Stimulated activated CD4-positive, alpha-beta T cell treated with anti-CD3 and anti-CD28 coated beads, Interleukin-1b, Interleukin-23, amount 100 ng/mL, for 4 hours (primary cell): ENCODE data around the gene SNRK.

Source experiments
- DNase-seq, 2 donors: peaks; one replicate each; pipeline ENCODE4 v3.0.0-alpha.2; 2020; ENCODE audit warnings: low read depth in 2 of 2

Gene SNRK, protein sequence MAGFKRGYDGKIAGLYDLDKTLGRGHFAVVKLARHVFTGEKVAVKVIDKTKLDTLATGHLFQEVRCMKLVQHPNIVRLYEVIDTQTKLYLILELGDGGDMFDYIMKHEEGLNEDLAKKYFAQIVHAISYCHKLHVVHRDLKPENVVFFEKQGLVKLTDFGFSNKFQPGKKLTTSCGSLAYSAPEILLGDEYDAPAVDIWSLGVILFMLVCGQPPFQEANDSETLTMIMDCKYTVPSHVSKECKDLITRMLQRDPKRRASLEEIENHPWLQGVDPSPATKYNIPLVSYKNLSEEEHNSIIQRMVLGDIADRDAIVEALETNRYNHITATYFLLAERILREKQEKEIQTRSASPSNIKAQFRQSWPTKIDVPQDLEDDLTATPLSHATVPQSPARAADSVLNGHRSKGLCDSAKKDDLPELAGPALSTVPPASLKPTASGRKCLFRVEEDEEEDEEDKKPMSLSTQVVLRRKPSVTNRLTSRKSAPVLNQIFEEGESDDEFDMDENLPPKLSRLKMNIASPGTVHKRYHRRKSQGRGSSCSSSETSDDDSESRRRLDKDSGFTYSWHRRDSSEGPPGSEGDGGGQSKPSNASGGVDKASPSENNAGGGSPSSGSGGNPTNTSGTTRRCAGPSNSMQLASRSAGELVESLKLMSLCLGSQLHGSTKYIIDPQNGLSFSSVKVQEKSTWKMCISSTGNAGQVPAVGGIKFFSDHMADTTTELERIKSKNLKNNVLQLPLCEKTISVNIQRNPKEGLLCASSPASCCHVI

GRCh38 chr3:43286115-43286840, at the start of gene SNRK:
Gene SNRK (plus strand): TSS chr3:43286540. CDS start chr3:43303204, 16,664 bp downstream.
- DNase-seq, result peak; percentile 95

GRCh38 chr3:43238801-43239200, 47.5 kb upstream of the SNRK start:
- no peak for DNase-seq

- no peak for DNase-seq
These were observed 46.6 kb upstream of the SNRK start for GRCh38 chr3:43239755-43240154.

GRCh38 chr3:43243590-43244587, 42.5 kb upstream of the SNRK start:
- DNase-seq, result no peak

GRCh38 chr3:43244694-43245093, 41.6 kb upstream of the SNRK start:
- DNase-seq, result no peak

DNA sequence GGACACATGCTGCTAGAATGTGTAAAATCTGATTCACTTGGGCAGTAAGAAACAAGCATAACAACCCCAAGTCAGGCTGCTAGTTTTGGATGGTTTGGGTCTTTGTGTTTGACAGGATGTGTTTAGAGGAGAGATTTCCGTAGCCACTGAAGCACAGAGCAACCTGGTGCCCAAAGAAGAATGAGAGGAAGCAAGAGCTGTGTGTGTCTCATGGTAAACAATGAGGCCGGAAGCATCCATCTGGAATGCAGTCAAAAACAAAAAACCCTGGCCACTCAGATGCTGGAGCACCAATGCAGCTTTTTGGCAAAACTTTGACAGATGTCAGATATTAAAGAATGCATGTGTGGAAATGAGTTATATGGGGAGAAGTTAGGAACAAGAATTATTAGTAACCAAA, 39.4 kb upstream of the SNRK start:
- no peak for DNase-seq

GRCh38 chr3:43247561-43248184, 38.7 kb upstream of the SNRK start:
- no peak for DNase-seq

DNA sequence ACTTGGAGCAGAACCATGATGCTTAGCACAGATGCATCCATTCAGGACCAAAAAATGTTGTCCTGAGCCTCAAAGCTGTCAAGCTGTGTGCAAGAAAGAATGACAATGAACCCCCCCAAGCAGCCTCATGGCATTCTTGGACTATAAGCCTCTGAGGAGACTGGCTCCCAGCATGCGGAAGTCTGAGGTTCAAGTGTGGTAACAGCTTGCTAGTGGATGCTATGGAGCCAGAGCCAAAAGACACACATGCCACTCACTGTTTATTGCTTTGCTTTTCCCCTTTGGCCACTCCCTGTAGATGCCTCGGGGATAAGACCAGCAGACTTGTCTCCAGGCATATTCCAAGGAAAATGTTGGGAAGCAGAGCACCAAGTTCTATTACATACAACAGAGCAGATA, 38.2 kb upstream of the SNRK start:
- DNase-seq, result no peak

GRCh38 chr3:43248973-43249372, 37.4 kb upstream of the SNRK start:
- no peak for DNase-seq

DNA sequence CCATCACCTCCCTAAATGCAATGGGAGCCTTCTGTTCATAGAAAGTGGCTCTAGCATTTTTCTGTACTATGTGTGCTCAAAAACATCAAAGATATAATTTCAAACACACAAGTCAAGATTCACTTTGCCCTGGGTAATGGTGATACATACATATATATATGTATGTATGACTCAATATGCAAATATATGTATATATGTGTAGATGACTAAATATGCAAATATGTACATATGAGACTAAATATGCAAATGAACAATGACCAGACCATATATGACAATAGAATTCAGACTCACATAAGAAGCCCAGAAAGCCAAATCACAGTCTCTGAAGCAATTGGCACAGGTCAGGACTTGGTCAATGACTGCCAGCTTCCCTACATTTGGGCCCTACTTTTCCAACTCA, 36.9 kb upstream of the SNRK start:
- no peak for DNase-seq

DNA sequence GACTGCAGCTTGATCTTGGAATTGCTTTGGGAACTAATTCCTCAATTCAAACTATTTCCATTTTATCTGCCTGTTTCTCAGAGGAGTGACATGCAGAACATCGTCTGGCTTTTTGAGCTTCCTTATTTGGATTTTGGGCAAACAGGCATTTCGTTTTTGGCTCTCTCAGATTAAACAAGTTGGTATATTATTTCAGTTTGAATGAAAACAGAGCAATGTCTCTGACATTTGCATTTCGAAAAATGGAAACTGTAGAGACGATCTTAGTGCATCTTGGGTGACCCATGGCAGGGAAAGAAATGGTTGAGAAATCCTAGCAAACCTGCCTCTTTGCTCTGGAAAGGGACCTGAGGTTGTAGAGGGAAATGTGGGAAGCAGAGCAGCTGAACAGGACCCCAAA, 33.0 kb upstream of the SNRK start:
- DNase-seq, result no peak

DNA sequence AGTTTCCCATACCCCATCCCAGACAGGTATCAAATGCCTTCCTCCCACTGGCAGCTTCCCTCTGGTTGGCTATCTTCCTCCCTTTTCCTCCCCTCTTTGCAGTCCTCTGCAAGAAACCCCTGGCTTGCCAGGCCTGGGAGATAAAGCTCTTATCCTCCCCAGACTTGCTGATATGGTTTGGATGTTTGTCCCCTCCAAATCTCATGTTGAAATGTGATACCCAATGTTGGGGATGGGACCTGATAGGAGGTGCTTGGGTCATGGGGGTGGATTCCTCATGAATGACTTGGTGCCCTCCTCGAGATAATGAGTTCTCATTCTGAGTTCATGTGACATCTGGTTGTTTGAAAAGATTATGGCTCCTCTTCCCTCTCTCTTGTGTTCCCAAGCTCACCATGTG, 32.2 kb upstream of the SNRK start:
- DNase-seq, result no peak

- DNase-seq, result no peak
These were observed 30.7 kb upstream of the SNRK start for GRCh38 chr3:43255662-43256061.

- no peak for DNase-seq
These were observed 29.5 kb upstream of the SNRK start for GRCh38 chr3:43256714-43257461.

GRCh38 chr3:43257850-43258249, 28.5 kb upstream of the SNRK start:
- no peak for DNase-seq

- no peak for DNase-seq
These were observed 26.7 kb upstream of the SNRK start for GRCh38 chr3:43259626-43260025.

GRCh38 chr3:43260412-43260811, 25.9 kb upstream of the SNRK start:
- no peak for DNase-seq

DNA sequence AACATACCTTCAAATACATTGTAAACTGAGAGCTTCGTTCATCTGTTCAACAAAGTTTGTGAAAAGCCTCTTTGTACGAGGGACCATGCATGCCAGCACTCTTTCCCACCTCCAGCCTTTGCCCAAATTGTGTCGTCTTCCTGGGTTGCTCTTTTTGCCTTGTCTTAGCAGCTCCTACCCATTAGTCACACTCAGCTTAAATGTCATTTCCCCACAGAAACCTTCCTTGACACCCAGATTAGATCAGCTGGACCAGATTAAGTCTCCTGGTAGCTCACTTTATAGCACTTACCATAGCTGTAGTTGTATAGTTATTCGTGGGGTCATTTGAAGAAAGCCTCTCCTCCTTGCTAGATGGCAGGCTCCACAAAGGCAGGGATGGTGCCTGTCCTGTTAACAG, 24.1 kb upstream of the SNRK start:
- DNase-seq, result no peak

DNA sequence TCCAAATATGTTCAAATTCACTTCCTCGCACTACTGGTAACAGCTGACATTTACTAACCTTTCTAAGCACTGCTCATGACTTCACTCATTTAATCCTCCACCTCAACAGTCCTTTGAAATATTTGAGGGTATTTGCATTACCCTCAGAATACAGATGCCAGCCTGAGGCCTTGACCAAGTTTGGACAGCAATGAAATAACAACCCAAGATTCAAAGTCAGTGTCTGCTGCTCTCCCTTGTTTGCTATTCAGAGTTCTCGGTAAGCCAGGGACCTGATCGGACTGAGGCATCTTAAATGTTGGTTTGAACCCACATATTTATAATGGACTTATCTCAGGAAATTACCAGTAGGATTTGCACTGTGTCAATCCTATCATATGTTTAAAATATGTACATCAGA, 19.9 kb upstream of the SNRK start:
- DNase-seq, result no peak

DNA sequence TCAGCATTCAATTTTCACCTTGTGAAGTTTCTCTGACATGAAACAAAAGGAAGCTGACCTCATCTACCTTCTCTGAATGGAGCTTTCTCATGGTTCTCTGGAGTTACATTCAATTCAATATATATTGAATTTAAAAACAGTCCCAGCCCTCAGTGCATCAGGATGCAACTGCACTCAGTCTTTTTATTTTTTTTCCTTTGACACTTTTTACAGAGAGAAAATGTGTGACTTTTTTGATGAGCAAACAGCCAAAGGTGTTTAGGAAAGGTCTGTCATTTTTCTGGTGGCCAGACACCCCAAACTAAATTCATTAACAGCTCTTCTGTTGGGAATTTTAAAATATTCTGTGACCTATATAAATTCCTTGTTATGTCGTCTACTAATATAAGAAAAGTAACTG, 19.3 kb upstream of the SNRK start:
- no peak for DNase-seq
